ENCODE measurements around the gene MORN5.
"Not testable (repeated sequence)": the region's sequence is repeated elsewhere in the genome, so short reads cannot be mapped to it uniquely, and the experiment has no call there.

Gene MORN5

DNA sequence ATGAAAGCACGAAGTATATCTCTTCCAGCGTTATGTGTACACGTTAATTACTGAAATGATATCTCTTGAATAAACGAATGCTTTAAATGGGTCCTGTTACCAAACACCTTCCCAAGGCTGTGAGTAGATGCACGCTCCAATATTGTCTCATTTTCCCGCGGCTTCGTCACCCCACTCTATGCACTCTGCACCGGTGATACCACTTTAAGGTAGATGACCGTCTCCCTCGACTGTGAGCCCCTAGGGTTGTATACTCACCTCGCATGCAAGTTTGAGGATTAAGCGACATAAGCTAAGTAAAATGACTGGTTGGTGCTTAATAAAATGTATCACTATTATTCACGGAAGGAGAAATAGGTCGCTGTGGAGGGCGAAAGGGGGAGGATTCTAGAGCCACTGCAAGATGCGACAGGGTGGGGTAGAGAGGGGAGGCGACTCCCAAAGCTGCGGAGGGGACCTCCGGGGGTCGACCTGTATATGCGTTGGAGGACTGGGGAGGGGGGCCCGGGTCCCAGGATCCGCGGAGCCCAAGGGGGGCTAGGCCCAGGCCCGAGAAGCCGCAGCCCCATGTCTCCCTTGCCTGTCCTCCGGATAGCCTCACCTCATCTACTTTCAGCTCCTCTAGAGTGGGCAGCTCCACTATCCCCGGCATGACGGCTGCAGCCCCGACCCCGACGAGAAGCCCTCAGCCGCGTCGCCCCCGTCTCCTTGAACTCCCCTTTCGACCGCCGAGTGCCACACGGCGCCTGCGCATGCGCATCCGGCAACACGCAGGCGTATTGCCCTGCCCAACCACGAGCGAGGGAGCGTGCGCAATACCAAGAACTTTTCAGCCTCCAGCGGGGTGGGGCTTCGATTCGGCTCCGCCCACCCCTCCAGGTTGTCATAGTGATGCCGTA is at the start of gene MORN5, which contains the start of gene NDUFA8:
Gene MORN5, plus strand, starts transcription at position 883 of the 899 bp plus-strand sequence. CDS start 65 bp downstream, outside the sequence.
Gene NDUFA8, minus strand, starts transcription at position 754 of the 899 bp plus-strand sequence. Its CDS starts 102 bp downstream, at position 652.
- peak; percentile 84 to 92 for DNase-seq

DNA sequence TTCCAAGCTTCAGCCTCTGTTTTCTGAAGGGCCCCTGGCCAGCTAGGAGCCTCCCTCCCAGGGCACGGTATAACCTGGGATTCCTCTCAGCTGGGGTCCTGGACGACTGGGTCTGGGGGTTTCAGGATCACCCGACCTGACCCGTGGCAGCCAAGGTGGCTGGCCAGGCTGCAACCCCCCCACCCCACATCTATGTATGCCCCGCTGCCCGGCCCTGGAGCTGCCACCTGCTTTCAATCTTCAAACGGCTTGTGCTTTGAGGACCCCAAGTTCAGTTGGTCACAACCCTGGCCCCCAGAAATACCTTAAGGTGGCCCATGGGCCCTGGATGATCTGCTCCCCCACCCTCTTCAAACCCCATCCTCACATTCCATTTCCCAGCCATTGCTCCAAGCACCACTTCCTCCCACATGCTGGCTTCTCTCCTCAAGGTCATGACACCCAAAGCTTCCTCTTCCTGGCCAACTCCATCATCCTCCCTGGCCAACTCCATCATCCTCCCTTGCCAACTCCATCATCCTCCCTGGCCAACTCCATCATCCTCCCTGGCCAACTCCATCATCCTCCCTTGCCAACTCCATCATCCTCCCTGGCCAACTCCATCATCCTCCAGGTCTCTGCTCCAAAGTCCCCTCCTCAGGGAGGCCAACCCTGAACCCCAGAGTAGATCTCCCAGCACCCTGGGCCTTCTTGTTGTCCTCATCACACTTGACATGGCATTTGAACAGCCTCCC is 49.4 kb upstream of the MORN5 start:
- no peak for DNase-seq

- DNase-seq, result no peak
Observed at GRCh38 chr9:122111413-122112085, 48.2 kb upstream of the MORN5 start.

- DNase-seq, result no peak
Observed at GRCh38 chr9:122112238-122112637, 47.5 kb upstream of the MORN5 start.

DNA sequence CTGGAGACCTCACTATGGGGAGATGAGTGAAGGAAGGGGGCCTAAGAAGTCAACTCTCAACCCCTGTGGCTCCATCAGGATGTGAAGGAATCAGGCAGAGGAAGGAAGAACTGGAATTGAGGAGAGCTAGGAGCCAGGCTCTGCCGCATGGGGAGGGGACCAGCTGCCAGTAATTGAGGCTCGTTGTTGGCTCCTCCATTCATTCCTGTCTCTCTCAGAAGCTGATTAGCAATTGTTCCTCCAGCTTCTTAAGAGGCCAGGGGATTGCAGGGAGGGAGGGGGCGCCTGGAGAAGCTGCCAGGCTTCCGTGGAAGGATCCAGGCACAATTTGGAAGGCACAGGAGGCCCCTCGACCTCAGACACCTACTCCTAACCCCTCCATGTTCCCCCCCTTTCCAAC is 46.1 kb upstream of the MORN5 start:
- DNase-seq, result no peak

DNA sequence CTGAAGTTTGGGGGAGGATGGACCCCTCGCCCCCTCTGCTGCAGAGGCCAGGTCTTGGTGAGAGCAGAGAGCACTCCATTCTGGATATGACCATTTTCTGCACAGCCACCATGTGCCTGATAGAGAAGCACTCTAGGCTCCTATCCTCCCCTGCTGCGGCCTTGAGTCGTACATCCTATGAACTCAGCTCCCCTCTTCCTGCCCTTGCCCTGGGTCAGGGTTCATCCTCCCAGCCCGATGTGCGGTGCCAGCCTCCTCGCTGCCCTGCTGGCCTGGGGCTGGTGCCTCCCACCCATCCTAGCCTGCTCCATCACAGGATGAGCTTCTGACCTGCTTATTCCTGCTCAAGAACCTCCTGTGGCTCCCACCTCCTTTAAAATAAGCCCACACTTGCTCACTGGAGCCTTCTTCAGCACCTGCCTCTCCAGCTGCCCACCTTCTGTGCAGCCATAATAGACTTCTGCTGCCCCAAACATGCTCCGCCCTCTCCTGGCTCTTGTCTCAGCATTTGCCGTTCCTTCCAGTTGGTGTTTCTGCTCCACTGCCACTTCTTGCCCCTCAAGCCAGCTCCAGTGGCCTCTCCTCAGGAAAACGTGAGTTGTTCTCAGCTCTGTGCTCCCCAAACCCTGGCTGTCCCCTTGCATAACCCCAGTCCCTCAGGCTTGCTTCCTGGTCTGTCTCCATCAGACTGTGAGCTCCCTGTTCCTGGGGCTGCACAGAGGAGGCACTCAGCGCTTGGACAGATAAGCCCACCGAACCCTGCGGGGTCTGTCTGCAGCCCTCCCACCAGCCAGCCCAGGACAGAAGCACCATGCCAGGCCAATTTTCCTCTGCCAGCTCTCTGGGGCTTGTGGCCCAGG is 44.3 kb upstream of the MORN5 start:
- DNase-seq, result no peak

GRCh38 chr9:122116040-122116439 is 43.7 kb upstream of the MORN5 start:
- DNase-seq, result no peak

DNA sequence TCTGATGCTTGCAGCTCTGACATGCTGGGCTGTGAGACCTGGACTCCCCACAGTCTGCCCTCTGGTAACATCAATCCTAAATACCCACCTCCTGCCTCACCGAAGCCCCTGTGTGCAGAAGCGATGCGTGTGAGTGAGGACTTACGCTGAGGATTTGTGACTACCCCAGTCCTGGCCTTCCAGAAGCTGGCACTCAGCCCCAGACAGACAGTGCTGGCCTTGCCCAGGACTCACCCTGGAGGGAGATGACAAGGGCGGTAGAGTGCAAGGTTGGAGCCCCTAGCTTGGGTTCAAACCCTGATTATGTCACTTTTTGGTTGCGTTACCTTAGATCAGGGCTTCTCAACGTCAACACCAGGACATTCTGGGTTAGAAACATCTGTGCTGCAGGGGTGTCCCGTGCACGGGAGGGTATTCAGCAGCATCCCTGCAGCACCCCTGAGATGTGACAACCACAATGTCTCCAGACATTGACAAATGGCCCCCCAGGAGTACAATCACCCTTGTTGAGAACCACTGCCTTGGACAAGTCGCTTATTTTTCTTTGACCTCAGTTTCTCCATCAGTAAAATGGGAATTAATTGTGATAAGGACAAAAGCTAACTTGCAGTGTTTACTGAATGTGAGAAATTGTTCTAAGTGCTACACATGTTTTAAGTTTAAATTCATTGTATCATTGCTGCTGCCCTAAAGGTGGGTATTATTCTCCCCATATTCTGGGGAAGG is 43.1 kb upstream of the MORN5 start:
- no peak for DNase-seq

GRCh38 chr9:122117241-122117640 is 42.5 kb upstream of the MORN5 start:
- not testable (repeated sequence) for DNase-seq

- no peak for DNase-seq
Observed at GRCh38 chr9:122118343-122119165, 41.2 kb upstream of the MORN5 start.

DNA sequence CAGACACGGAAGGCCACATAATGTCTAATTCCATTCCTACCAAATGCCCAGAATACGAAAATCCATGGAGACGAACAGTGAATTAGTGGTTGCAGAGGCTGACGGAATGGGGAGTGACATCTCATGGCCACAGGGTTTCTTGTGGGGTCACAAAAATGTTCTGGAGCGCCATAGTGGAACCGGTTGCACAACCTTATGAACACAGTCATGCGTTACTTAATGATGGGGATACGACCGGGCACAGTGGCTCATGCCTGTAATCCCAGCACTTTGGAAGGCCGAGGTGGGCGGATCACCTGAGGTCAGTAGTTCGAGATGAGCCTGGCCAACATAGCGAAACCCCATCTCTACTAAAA is 40.6 kb upstream of the MORN5 start:
- DNase-seq, result no peak

DNA sequence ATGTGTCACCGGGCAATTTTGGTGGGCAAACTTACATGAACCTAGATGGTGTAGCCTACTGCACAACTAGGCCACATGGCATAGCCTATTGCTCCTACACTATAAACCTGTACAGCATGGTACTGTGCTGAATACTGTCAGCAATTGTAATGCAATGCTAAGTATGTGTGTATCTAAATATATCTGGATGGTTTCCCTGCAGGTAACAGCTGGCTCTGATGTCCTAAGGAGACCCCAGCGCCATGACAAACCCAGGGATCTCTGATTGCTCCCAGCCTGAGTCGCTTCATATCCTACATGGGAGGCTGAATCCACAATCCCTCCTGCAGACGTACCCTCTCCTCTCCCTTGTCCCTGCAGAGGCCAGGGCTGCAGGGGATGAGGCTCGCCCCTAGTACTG is 40.0 kb upstream of the MORN5 start:
- DNase-seq, result no peak

- no peak for DNase-seq
Observed at GRCh38 chr9:122120316-122121071, 39.2 kb upstream of the MORN5 start.

- no peak for DNase-seq
Observed at GRCh38 chr9:122121391-122121790, 38.3 kb upstream of the MORN5 start.

DNA sequence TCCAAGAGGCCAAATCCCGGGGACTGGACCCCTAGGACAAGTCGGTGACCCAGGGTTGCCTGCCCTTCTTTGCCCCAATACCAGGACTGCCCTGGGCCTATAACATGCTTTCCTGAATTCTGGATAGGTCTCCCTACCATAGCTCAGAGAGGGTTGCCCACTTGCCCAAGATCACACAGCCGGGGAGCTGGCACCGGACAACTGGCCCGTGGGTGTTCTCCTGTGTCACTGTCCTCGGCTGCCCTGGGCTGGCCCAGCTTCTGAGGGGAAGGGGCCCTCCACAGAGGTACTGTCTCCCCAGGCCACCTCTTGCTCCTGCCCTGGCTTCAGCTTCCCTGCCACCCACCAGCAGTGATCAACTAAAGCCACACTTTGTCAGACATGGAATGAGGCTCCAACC is 37.8 kb upstream of the MORN5 start:
- DNase-seq, result no peak

DNA sequence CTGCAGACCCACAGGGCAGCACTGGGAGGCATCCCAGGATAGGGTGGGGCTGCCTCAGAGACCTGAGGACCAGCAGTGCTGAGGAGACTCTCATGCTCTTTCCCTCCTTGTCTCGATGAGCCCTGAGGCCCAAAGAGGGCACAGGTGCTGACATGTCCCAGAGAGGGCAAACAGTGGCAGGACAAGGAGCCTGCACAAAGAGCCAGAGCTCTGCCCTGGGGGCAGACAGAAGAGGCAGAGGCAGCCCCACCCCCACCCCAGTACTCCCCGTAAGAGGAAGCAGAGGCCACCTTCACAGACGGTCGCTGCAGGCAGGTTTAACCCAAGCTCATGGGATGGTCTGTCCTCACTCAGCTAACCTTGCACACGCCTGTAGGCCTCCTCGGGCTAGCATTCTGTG is 37.2 kb upstream of the MORN5 start:
- no peak for DNase-seq

DNA sequence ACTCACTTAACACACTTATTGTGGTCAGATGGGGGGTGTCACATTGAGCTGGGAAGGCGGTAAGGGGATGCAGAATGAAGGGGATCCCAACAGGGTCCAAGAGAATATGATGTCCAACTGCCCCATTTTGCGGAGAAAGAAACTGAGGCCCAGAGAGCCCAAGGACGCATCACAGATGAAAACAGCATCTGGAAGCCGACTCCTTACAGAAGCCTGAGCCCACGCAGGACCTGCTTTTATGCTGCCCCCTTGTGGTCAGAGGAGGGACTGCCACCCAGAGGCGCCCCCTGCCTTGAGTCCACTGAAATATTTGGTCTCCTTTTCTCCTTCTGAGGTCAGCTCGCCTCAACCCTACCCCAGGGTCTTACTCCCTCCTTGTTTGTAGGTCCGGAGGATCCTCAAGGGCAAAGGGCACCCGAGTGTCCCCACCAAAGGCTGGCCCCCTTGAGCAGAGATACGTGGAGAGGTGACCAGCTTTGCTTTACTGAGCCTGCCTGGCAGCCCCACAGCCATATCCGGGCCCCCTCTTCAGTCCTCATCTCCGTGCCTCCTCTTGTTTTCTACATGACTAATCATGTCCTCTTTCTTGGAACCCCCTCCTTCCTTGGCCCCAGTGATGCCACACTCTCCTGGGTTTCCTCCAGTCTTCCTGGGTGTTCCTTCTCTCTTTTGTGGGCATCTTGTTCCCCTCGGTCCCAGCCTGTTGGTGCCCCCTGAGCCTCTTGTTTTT is 36.6 kb upstream of the MORN5 start:
- DNase-seq, result peak; percentile 34 to 38

DNA sequence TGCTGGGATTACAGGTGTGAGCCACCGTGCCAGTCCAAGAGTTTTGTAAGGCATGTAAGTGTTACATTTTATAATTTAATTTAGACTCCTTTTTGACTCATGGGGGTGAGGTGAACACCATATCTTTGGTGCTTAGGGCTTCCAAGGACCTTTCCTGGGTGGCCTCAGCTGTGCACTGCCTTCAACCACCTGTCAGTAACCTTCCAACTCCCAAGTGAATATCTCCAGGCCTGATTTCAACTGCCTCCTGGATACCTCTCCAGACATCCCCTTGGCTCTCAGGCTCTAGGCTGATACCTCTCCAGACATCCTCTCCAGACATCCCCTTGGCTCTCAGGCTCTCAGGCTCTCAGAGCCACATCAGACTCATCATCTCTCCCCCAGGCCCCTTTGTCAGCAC is 35.7 kb upstream of the MORN5 start:
- no peak for DNase-seq

- no peak for DNase-seq
Observed at GRCh38 chr9:122124528-122124927, 35.2 kb upstream of the MORN5 start.
